IPS-NIHi7 (cell line): ENCODE results near the gene KDM8.
A peak's percentile ranks its signal among the peaks of the same experiment; 100 is the strongest.

Experiments
- DNase-seq: peaks from one replicate; pipeline ENCODE4 v3.0.0; 2012; ENCODE audit warnings: mixed read lengths; ENCODE audit errors: extremely low spot score

The KDM8 gene

DNA sequence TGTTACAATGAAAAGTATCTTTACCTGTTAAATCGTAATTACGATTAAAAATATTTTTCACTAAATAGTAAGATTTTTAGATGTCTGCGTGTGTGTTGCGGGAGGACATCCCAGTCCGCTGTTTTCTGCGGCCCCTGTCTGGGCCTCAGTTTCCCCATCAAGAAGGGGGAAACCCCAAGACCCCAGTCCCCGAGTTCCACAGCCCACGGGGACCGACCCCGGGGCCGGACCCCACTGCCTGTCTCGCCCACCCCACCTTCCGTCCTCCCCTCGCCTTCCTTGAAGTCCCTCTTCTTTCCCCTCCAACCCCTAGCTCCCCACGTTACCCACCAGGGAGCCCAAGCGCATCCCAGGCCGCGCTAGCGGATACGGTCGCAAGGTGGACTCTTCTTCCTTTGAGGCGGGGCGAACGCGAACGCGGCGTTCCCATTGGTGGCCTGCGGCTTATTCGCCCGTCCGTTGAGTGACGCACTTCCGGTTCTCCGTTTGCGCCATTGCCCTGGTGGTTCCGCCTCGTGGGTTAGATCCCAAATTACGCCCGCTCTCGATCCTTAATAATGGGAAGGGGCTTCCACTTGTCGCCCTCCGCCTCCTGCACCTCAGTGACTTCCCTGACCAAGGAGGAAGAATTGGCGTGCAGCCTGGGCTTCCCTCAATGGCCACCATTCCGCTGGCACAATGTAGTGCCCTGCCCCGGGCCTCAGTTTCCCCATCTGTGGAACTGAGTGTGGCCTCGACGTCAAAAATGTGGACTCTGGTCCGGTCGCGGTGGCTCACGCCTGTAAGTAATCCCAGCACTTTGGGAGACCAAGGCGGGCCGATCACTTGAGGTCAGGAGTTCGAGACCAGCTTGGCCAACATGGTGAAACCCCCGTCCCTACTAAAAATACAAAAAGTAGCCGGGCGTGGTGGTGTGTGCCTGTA is 65.3 kb downstream of the KDM8 start, which contains the start of gene NSMCE1:
Gene NSMCE1 (minus strand): TSS at position 397 of the 924 bp plus-strand sequence. CDS start 11,202 bp downstream, outside the sequence.
- DNase-seq: peak; percentile 98

DNA sequence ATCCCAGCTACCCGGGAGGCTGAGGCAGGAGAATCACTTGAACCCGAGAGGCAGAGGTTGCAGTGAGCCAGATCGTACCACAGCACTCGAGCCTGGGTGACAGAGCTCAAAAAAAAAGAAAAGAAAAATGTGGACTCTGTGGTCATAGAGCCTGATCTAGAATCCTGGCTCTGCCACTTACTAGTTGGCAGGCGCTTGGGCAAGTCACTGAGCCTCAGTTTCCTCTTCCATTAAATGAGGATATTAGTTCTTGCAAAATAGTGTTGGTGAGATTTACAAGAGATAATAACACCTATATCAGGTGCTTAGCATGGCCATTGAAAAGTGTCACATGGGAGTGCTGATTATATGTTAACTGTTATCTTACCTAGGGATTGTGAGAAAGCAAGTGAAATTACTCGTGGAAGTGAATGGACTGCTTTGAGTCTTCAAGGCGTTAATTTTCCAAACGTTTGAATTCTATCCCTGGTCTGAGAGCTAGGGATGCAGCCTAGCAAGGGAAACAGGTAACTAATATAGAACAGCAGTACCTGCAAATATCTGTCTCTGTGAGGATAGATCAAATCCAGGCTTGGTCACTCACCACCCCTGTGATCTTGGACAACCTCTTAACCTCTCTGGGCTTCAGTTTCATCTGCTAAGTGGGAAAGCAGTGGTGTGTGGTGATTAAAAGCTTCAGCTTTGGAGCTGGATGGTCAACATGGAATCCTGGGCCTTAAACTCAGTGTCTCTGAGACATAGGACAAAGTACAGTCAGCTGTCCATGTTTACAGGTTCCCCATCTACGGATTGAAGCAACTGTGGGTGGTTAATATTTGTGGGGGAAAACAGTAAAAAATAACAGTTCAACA is 66.2 kb downstream of the KDM8 start:
- DNase-seq: no peak

DNA sequence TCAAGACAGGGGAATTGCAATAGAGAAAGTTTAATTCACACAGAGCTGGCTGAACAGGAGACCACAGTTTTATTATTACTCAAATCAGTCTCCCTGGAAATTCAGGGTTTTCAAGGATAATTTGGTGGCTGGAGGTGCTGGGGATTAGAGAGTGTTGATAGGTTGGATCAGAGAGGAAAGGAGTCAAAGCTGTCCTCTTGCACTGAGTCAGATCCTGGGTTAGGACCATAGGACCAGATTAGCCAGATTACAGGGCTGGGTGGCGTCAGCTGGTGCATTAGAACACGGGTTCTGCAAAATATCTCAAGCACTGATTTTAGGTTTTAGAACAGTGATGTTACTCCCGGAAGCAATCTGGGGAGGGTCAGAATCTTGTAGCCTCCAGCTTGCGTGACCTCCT is 67.0 kb downstream of the KDM8 start:
- no peak for DNase-seq
